Tibial artery (tissue), 4 donors: Measurements from ENCODE around the gene RAP1GDS1.

Experiments used
- DNase-seq, 2 donors: peaks; one replicate each; pipeline ENCODE4 v3.0.0-alpha.2; 2019
- H3K27ac ChIP-seq, 2 donors: fragments of 200-600 bp; sonication (generic) in 1 of 2; 1 replicate in 1 of 2; 2 replicates in 1 of 2; pipeline ENCODE4 v1.5.1; 2018 to 2019; ENCODE audit warnings: mild to moderate bottlenecking in 1 of 2
- H3K27me3 ChIP-seq, 2 donors: fragments of 200-600 bp; sonication (generic) in 1 of 2; one replicate each; pipeline versions ENCODE4 v1.5.1 to v1.6.0; 2016 to 2019
- H3K36me3 ChIP-seq, 3 donors: fragments of 200-600 bp; sonication (generic) in 2 of 3; one replicate each; pipeline ENCODE4 v1.5.1; 2016 to 2019; ENCODE audit warnings: mild to moderate bottlenecking in 2 of 3
- H3K4me1 ChIP-seq, 4 donors: fragments of 200-600 bp; sonication (generic) in 2 of 4; 1 replicate in 3 of 4; 2 replicates in 1 of 4; pipeline ENCODE4 v1.5.1; 2016 to 2019
- H3K4me3 ChIP-seq, 2 donors: fragments of 200-600 bp; sonication (generic) in 1 of 2; 1 replicate in 1 of 2; 2 replicates in 1 of 2; pipeline ENCODE4 v1.5.1; 2018 to 2019; ENCODE audit warnings: mild to moderate bottlenecking in 2 of 2
- H3K9me3 ChIP-seq, 3 donors: fragments of 200-600 bp; sonication (generic) in 1 of 3; one replicate each; pipeline ENCODE4 v1.5.1; 2016 to 2019
- CTCF ChIP-seq, 2 experiments: fragments of 200-600 bp in 1 of 2; fragments of 450-650 bp in 1 of 2; IDR thresholded peaks; one replicate each; pipeline ENCODE4 v1.5.1; 2017 to 2019; ENCODE audit warnings: antibody characterized with exemption in 2 of 2, mild to moderate bottlenecking in 1 of 2, moderate library complexity in 1 of 2
- intact Hi-C: fragments of 100-400 bp; cut with DNase I; formaldehyde crosslinking; loops from one replicate; pipeline ENCODE4 v1.15.0; 2023; ENCODE audit warnings: low total_unique reads

The RAP1GDS1 gene

GRCh38 chr4:98482847-98483806 lies 221.9 kb downstream of the RAP1GDS1 start:
- no peak for TF ChIP-seq CTCF (IDR thresholded peaks at IDR 0.05)
- Histone ChIP-seq H3K4me1 (no peaks in the 10 kb centered on the region), H3K4me3 (no peak overlapping the region), H3K27ac (no peak overlapping the region), H3K36me3 (no peaks in the 10 kb centered on the region), H3K9me3 (no peaks in the 10 kb centered on the region), H3K27me3 (no peaks in the 10 kb centered on the region)
- intact Hi-C loops = no loop called here
- no peak for DNase-seq

GRCh38 chr4:98484031-98484430 lies 222.8 kb downstream of the RAP1GDS1 start:
- TF ChIP-seq CTCF (IDR thresholded peaks at IDR 0.05) = no peak
- H3K27ac ChIP-seq = no peak overlapping the region

GRCh38 chr4:98485816-98486345 lies 224.7 kb downstream of the RAP1GDS1 start:
- Histone ChIP-seq H3K4me3 (no peak overlapping the region), H3K36me3 (no peaks in the 10 kb centered on the region), H3K27me3 (no peaks in the 10 kb centered on the region), H3K9me3 (no peaks in the 10 kb centered on the region), H3K27ac (no peak overlapping the region), H3K4me1 (no peaks in the 10 kb centered on the region)
- no peak for TF ChIP-seq CTCF (IDR thresholded peaks at IDR 0.05)
- intact Hi-C loops = no loop called here
- DNase-seq = no peak

More at GRCh38 chr4:98484031-98484430, 222.8 kb downstream of the RAP1GDS1 start:
- Histone ChIP-seq H3K36me3 (no peaks in the 10 kb centered on the region), H3K4me1 (no peaks in the 10 kb centered on the region), H3K4me3 (no peak overlapping the region), H3K9me3 (no peaks in the 10 kb centered on the region), H3K27me3 (no peaks in the 10 kb centered on the region)
- intact Hi-C loops = no loop called here
- no peak for DNase-seq

GRCh38 chr4:98490251-98490650 lies 229.1 kb downstream of the RAP1GDS1 start:
- TF ChIP-seq CTCF (IDR thresholded peaks at IDR 0.05) = no peak
- Histone ChIP-seq H3K27me3 (no peaks in the 10 kb centered on the region), H3K9me3 (no peaks in the 10 kb centered on the region), H3K4me3 (no peak overlapping the region), H3K36me3 (no peaks in the 10 kb centered on the region), H3K27ac (no peak overlapping the region), H3K4me1 (no peaks in the 10 kb centered on the region)
- intact Hi-C loops = no loop called here
- DNase-seq = no peak

GRCh38 chr4:98491899-98492559 lies 230.8 kb downstream of the RAP1GDS1 start:
- TF ChIP-seq CTCF (IDR thresholded peaks at IDR 0.05) = no peak
- intact Hi-C loops = no loop called here
- H3K36me3 ChIP-seq = no peaks in the 10 kb centered on the region

More at GRCh38 chr4:98491899-98492559, 230.8 kb downstream of the RAP1GDS1 start:
- Histone ChIP-seq H3K27me3 (no peaks in the 10 kb centered on the region), H3K4me3 (no peak overlapping the region), H3K9me3 (no peaks in the 10 kb centered on the region), H3K4me1 (no peaks in the 10 kb centered on the region), H3K27ac (no peak overlapping the region)
- no peak for DNase-seq
